GM23338 (cell line): ENCODE results near the gene BCR. TPM values are rescaled to one million over a fixed set of nuclear protein-coding genes. Genes with fewer than 3 reads are reported as not detected.

Experiments used
- ATAC-seq: fragments of 200-7000 bp; cut with Tn5 transposase; 3 replicates; pipeline ENCODE4 v1.9.1; 2020
- DNase-seq: peaks from one replicate; pipeline ENCODE4 v3.0.0-alpha.2; 2015; ENCODE audit warnings: low spot score
- H2AFZ ChIP-seq: fragments of 200-600 bp; sonication (generic); 2 replicates; pipeline ENCODE4 v1.8.0; 2016; ENCODE audit warnings: antibody characterized with exemption, mild to moderate bottlenecking, moderate library complexity
- H3F3A ChIP-seq: fragments of 200-600 bp; sonication (generic); replicated peaks from 2 replicates; pipeline ENCODE4 v1.8.0; 2017; ENCODE audit warnings: antibody characterized with exemption, mixed run types, low read depth
- H3K27ac ChIP-seq: fragments of 200-600 bp; sonication (generic); 2 replicates; pipeline ENCODE4 v1.6.1; 2016; ENCODE audit warnings: low read depth
- H3K27me3 ChIP-seq: fragments of 200-600 bp; sonication (generic); 2 replicates; pipeline ENCODE4 v1.8.0; 2016; ENCODE audit warnings: mild to moderate bottlenecking, mixed run types, moderate library complexity; ENCODE audit not compliant: insufficient read depth
- H3K36me3 ChIP-seq: fragments of 200-600 bp; sonication (generic); 2 replicates; pipeline ENCODE4 v1.8.0; 2016; ENCODE audit warnings: mild to moderate bottlenecking; ENCODE audit not compliant: insufficient read depth
- H3K4me1 ChIP-seq: fragments of 200-600 bp; sonication (generic); 2 replicates; pipeline ENCODE4 v1.8.0; 2016; ENCODE audit warnings: mild to moderate bottlenecking, moderate library complexity; ENCODE audit not compliant: insufficient read depth
- H3K4me2 ChIP-seq: fragments of 200-600 bp; sonication (generic); 2 replicates; pipeline ENCODE4 v1.7.1; 2017; ENCODE audit warnings: mixed run types
- H3K4me3 ChIP-seq: fragments of 200-600 bp; sonication (generic); 2 replicates; pipeline ENCODE4 v1.6.1; 2016; ENCODE audit warnings: mixed run types
- H3K79me2 ChIP-seq: fragments of 200-600 bp; sonication (generic); replicated peaks from 2 replicates; pipeline ENCODE4 v1.8.0; 2017; ENCODE audit warnings: mild to moderate bottlenecking; ENCODE audit not compliant: insufficient read depth
- H3K9me2 ChIP-seq: fragments of 200-600 bp; sonication (generic); 2 replicates; pipeline ENCODE4 v1.8.0; 2017; ENCODE audit not compliant: insufficient read depth
- H4K20me1 ChIP-seq: fragments of 200-600 bp; sonication (generic); replicated peaks from 2 replicates; pipeline ENCODE4 v1.8.0; 2017; ENCODE audit warnings: mild to moderate bottlenecking; ENCODE audit not compliant: insufficient read depth
- H3K27ac Mint-ChIP-seq: 2 replicates; pipeline ENCODE4 v1.8.0; 2020; ENCODE audit warnings: inconsistent platforms, mild to moderate bottlenecking, moderate library complexity, mixed read lengths
- H3K27me3 Mint-ChIP-seq: 3 replicates; pipeline ENCODE4 v1.8.0; 2022; ENCODE audit warnings: low read depth, mild to moderate bottlenecking, moderate library complexity, mixed read lengths, inconsistent platforms; ENCODE audit not compliant: insufficient read depth, poor library complexity
- H3K36me3 Mint-ChIP-seq: 3 replicates; pipeline ENCODE4 v1.8.0; 2021; ENCODE audit warnings: low read depth, mild to moderate bottlenecking, inconsistent platforms, moderate library complexity, mixed read lengths
- H3K4me1 Mint-ChIP-seq: 3 replicates; pipeline ENCODE4 v1.8.0; 2020; ENCODE audit warnings: mild to moderate bottlenecking, inconsistent platforms, mixed read lengths
- H3K4me3 Mint-ChIP-seq: 3 replicates; pipeline ENCODE4 v1.8.0; 2021; ENCODE audit warnings: moderate library complexity, mild to moderate bottlenecking, inconsistent platforms, mixed read lengths
- H3K9me3 Mint-ChIP-seq: 3 replicates; pipeline ENCODE4 v1.8.0; 2020; ENCODE audit warnings: moderate library complexity, mild to moderate bottlenecking, inconsistent platforms, mixed read lengths
- CREB1 ChIP-seq: fragments of 250-450 bp; sonication (Bioruptor Pico); IDR thresholded peaks from 2 replicates; pipeline ENCODE4 v1.5.0; 2020; ENCODE audit warnings: low read depth, mild to moderate bottlenecking, moderate library complexity
- ETS1 ChIP-seq: IDR thresholded peaks from 2 replicates; pipeline ENCODE4 v1.6.1; 2016; ENCODE audit warnings: antibody characterized with exemption
- EZH2 ChIP-seq: fragments of 200-600 bp; sonication (generic); IDR thresholded peaks from one replicate; pipeline ENCODE4 v1.8.0; 2017; ENCODE audit warnings: antibody characterized with exemption, mild to moderate bottlenecking, low read depth; ENCODE audit not compliant: unreplicated experiment
- EZH2phosphoT487 ChIP-seq: fragments of 200-600 bp; sonication (generic); IDR thresholded peaks from one replicate; pipeline ENCODE4 v1.8.1; 2018; ENCODE audit warnings: antibody characterized with exemption; ENCODE audit not compliant: unreplicated experiment
- JUNB ChIP-seq: IDR thresholded peaks from one replicate; pipeline ENCODE4 v1.6.1; 2016; ENCODE audit warnings: antibody characterized with exemption; ENCODE audit not compliant: unreplicated experiment
- NANOG ChIP-seq: IDR thresholded peaks from 2 replicates; pipeline ENCODE4 v1.6.1; 2016; ENCODE audit warnings: antibody characterized with exemption, borderline replicate concordance
- POLR2AphosphoS5 ChIP-seq: IDR thresholded peaks from 2 replicates; pipeline ENCODE4 v1.6.1; 2016; ENCODE audit warnings: antibody characterized with exemption, low read depth
- STAT1 ChIP-seq: IDR thresholded peaks from one replicate; pipeline ENCODE4 v1.6.1; 2016; ENCODE audit warnings: antibody characterized with exemption; ENCODE audit not compliant: unreplicated experiment
- ZNF114 ChIP-seq: fragments of 250-450 bp; sonication (Bioruptor Pico); IDR thresholded peaks from 2 replicates; pipeline ENCODE4 v1.5.0; 2020; ENCODE audit warnings: mild to moderate bottlenecking, moderate library complexity
- ZNF331 ChIP-seq: fragments of 250-450 bp; sonication (Bioruptor Pico); IDR thresholded peaks from 2 replicates; pipeline ENCODE4 v1.5.0; 2020; ENCODE audit warnings: low read depth, mild to moderate bottlenecking, moderate library complexity
- ZNF462 ChIP-seq: fragments of 250-450 bp; sonication (Bioruptor Pico); IDR thresholded peaks from 2 replicates; pipeline ENCODE4 v1.5.0; 2020; ENCODE audit warnings: mild to moderate bottlenecking, moderate library complexity
- polyA plus RNA-seq: library from polyadenylated mRNA; unstranded; fragments of >200 nt; fragmentation: Nextera tagmentation; extraction: Ambion mirVana; gene quantifications from 2 replicates; pipeline ENCODE4 v1.2.1, GENCODE V29; 2016
- total RNA-seq: library from RNA; depleted of rRNA; stranded (reverse); fragments of >200 nt; shearing (Covaris generic); gene quantifications from 2 replicates; pipeline ENCODE4 v1.2.3, GENCODE V29; 2014
- TF ChIP-seq, protein P1 (sequence below), 2 experiments: fragments of 200-600 bp in 1 of 2; sonication (generic) in 1 of 2; conservative IDR thresholded peaks; 2 replicates each; pipeline versions ENCODE4 v1.5.1 to v1.6.1; 2016 to 2017; ENCODE audit warnings: antibody characterized with exemption in 2 of 2, low read depth in 2 of 2, mild to moderate bottlenecking in 2 of 2, moderate library complexity in 1 of 2
- TF ChIP-seq, protein P2 (sequence below): IDR thresholded peaks from one replicate; pipeline ENCODE4 v1.6.1; 2018; ENCODE audit warnings: antibody characterized with exemption; ENCODE audit not compliant: unreplicated experiment

Gene BCR
- total and polyA plus RNA-seq, 2 experiments from 2014 or later = 17.7 to 121 TPM

GRCh38 chr22:23277583-23278295 lies 97.4 kb downstream of the BCR start:
- Histone ChIP-seq H2AFZ (no peak overlapping the region), H3K9me2 (no peaks in the 10 kb centered on the region), H3K79me2 (no peaks in the 10 kb centered on the region), H3K27me3 (no peaks in the 10 kb centered on the region), H3K4me2 (no peak overlapping the region), H3K4me1 (no peaks in the 10 kb centered on the region), H4K20me1 (no peaks in the 10 kb centered on the region; the same call in 1 of the 2 replicates), H3K36me3 (no peaks in the 10 kb centered on the region), H3K4me3 (no peak overlapping the region), H3K27ac (no peak overlapping the region), H3F3A (no peaks in the 10 kb centered on the region)
- Mint-ChIP-seq H3K9me3 (no peaks in the 10 kb centered on the region), H3K4me1 (0 out of 3 replicates have a peak, but pooled peaks cover 4% of the 10 kb centered on the region), H3K27me3 (peaks cover 5% of the 10 kb centered on the region), H3K36me3 (peaks cover 45% of the 10 kb centered on the region), H3K27ac (no peak overlapping the region), H3K4me3 (no peak overlapping the region)
- TF ChIP-seq, protein P1, sequence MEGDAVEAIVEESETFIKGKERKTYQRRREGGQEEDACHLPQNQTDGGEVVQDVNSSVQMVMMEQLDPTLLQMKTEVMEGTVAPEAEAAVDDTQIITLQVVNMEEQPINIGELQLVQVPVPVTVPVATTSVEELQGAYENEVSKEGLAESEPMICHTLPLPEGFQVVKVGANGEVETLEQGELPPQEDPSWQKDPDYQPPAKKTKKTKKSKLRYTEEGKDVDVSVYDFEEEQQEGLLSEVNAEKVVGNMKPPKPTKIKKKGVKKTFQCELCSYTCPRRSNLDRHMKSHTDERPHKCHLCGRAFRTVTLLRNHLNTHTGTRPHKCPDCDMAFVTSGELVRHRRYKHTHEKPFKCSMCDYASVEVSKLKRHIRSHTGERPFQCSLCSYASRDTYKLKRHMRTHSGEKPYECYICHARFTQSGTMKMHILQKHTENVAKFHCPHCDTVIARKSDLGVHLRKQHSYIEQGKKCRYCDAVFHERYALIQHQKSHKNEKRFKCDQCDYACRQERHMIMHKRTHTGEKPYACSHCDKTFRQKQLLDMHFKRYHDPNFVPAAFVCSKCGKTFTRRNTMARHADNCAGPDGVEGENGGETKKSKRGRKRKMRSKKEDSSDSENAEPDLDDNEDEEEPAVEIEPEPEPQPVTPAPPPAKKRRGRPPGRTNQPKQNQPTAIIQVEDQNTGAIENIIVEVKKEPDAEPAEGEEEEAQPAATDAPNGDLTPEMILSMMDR (conservative IDR thresholded peaks at IDR 0.05; ENCODE audit: low read depth in 2 of 2) = no peak
- TF ChIP-seq, protein P2, sequence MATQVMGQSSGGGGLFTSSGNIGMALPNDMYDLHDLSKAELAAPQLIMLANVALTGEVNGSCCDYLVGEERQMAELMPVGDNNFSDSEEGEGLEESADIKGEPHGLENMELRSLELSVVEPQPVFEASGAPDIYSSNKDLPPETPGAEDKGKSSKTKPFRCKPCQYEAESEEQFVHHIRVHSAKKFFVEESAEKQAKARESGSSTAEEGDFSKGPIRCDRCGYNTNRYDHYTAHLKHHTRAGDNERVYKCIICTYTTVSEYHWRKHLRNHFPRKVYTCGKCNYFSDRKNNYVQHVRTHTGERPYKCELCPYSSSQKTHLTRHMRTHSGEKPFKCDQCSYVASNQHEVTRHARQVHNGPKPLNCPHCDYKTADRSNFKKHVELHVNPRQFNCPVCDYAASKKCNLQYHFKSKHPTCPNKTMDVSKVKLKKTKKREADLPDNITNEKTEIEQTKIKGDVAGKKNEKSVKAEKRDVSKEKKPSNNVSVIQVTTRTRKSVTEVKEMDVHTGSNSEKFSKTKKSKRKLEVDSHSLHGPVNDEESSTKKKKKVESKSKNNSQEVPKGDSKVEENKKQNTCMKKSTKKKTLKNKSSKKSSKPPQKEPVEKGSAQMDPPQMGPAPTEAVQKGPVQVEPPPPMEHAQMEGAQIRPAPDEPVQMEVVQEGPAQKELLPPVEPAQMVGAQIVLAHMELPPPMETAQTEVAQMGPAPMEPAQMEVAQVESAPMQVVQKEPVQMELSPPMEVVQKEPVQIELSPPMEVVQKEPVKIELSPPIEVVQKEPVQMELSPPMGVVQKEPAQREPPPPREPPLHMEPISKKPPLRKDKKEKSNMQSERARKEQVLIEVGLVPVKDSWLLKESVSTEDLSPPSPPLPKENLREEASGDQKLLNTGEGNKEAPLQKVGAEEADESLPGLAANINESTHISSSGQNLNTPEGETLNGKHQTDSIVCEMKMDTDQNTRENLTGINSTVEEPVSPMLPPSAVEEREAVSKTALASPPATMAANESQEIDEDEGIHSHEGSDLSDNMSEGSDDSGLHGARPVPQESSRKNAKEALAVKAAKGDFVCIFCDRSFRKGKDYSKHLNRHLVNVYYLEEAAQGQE = no peak
- no peak for TF ChIP-seq CREB1 (CRISPR knock-in tag)
- no peak for TF ChIP-seq NANOG
- TF ChIP-seq ZNF462 (CRISPR knock-in tag) = no peak
- TF ChIP-seq EZH2phosphoT487 = no peak
- no peak for TF ChIP-seq JUNB
- no peak for TF ChIP-seq EZH2
- TF ChIP-seq POLR2AphosphoS5 = no peak
- no peak for TF ChIP-seq ETS1
- no peak for TF ChIP-seq STAT1
- TF ChIP-seq ZNF114 (CRISPR knock-in tag) = no peak
- TF ChIP-seq ZNF331 (CRISPR knock-in tag) = no peak
- no peak for ATAC-seq
- DNase-seq = no peak
